ENCODE results near the gene TLE1.

TLE1 gene

DNA sequence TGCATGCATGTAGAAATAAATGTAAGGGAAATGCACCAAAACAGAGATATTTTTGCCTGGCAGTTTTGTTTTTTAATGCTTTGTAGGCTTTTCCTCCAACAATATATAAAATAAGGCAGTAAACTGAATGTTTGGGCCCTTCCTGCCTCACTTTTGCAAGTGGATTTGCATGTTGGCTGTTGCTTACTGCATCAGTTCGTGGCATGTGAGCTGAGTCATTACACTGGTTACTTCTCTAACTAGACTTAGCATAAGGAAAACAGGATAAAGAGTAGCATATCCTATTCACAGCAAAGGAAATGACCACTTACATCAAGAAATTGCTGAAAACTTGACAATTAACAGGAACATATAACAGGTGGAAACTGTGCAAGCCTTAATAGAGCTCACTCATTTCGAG lies 113.4 kb downstream of the TLE1 start:
- Histone ChIP-seq H3K27ac (ENCODE audit: low read depth, low read length) (no peak overlapping the region), H2AFZ (ENCODE audit: low read length, unreplicated experiment) (no peak overlapping the region), H3K36me3 (ENCODE audit: insufficient read depth, low read length) (no peaks in the 10 kb centered on the region), H3K79me2 (ENCODE audit: control insufficient read depth, insufficient read depth, low read length, unreplicated experiment) (no peaks in the 10 kb centered on the region), H3K4me1 (ENCODE audit: control insufficient read depth, insufficient read depth, low read length, unreplicated experiment) (peaks cover 3% of the 10 kb centered on the region), H3K27me3 (ENCODE audit: insufficient read depth, low read length) (no peaks in the 10 kb centered on the region), H3K4me3 (ENCODE audit: low read depth, low read length) (no peak overlapping the region)

DNA sequence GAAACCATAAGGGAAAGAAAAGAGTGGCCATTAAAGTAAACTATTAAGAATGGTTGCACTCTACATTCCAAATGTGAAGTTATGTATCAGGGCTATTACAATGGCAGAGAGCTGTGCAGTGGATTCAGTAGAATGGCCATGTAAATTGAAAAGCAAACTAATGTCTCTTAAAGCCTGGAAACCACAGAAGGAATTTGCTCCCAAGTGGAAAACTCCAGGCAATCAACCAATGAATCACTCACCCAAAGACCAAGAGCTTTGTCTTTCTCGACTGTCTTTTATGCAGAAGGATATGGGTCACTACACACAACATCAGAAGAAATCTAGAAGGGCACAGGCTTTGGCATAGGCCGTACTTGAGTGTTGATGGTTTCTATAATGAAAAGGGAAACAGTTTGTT lies 114.9 kb downstream of the TLE1 start:
- H3K27ac ChIP-seq (ENCODE audit: low read depth, low read length): no peak overlapping the region

DNA sequence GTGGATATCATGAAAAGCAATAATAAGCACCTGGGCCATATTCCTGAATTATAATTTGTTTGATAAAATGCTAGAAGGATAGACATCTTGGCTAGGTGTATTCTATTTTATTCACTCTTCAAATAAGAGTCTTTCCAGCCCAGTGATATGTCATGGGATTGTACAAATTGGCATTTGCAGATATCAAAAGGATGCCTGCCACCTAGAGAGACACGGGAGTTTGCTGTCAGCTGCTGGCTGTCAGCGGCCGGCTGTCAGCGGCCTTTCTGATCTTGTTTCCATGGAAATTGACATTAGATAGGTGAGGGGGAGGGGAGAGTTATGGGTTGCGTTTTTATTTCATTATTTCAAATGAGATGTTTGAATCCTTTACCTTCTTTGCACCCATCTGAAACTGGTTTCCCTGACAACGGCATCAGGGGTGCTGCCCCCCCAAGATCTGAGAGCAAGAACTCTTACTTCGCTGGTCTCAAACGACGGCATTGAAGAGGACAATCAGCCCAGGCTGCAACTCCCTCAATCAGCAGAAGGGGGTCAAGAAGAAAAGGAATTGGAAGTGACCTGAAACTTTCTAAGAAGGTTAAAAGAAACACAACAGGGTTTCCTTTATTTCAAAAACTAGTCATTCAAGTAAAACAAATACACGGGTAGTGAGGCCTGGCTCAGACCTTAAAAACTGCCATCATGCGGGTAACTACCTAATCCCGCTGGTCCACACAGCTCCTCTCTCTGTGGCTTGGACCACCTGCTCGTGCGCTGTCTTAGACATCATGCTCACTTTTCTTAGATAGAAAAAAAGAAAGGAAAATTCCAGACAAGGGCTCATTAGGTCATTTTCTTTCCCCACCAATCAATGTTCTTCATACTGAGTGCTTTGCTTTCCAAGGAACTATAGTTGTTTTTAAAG lies 115.7 kb downstream of the TLE1 start:
- Histone ChIP-seq H3K27ac (ENCODE audit: low read depth, low read length) (no peak overlapping the region), H3K4me3 (ENCODE audit: low read depth, low read length) (no peak overlapping the region), H3K36me3 (ENCODE audit: insufficient read depth, low read length) (no peaks in the 10 kb centered on the region), H2AFZ (ENCODE audit: low read length, unreplicated experiment) (no peak overlapping the region), H3K4me1 (ENCODE audit: control insufficient read depth, insufficient read depth, low read length, unreplicated experiment) (peaks cover 3% of the 10 kb centered on the region), H3K79me2 (ENCODE audit: control insufficient read depth, insufficient read depth, low read length, unreplicated experiment) (no peaks in the 10 kb centered on the region), H3K27me3 (ENCODE audit: insufficient read depth, low read length) (no peaks in the 10 kb centered on the region)

More for the DNA sequence above, 114.9 kb downstream of the TLE1 start:
- Histone ChIP-seq H3K36me3 (ENCODE audit: insufficient read depth, low read length) (no peaks in the 10 kb centered on the region), H3K4me1 (ENCODE audit: control insufficient read depth, insufficient read depth, low read length, unreplicated experiment) (peaks cover 3% of the 10 kb centered on the region), H2AFZ (ENCODE audit: low read length, unreplicated experiment) (no peak overlapping the region), H3K27me3 (ENCODE audit: insufficient read depth, low read length) (no peaks in the 10 kb centered on the region), H3K79me2 (ENCODE audit: control insufficient read depth, insufficient read depth, low read length, unreplicated experiment) (no peaks in the 10 kb centered on the region), H3K4me3 (ENCODE audit: low read depth, low read length) (no peak overlapping the region)

DNA sequence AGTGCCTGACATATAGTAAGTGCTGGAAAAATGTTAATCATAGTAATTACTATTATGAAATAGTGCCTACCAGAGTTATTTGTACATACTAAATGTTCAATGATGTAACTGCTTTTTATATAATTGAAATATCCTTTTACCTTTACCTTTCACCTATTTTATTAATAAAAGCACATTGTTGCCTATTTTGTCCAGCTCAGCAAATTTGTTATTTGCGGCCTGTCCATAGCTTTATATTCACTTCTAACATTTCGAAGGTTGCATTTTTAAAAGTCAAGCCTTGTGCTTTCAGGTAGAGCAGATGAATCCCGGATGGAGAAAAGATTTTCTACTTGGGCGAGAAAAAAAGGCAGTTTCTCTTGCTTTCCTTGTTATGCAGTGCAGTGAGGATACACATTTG lies 119.3 kb downstream of the TLE1 start:
- Histone ChIP-seq H3K36me3 (ENCODE audit: insufficient read depth, low read length) (no peaks in the 10 kb centered on the region), H3K27me3 (ENCODE audit: insufficient read depth, low read length) (no peaks in the 10 kb centered on the region), H2AFZ (ENCODE audit: low read length, unreplicated experiment) (no peak overlapping the region), H3K4me1 (ENCODE audit: control insufficient read depth, insufficient read depth, low read length, unreplicated experiment) (no peaks in the 10 kb centered on the region), H3K79me2 (ENCODE audit: control insufficient read depth, insufficient read depth, low read length, unreplicated experiment) (no peaks in the 10 kb centered on the region), H3K4me3 (ENCODE audit: low read depth, low read length) (no peak overlapping the region), H3K27ac (ENCODE audit: low read depth, low read length) (no peak overlapping the region)

DNA sequence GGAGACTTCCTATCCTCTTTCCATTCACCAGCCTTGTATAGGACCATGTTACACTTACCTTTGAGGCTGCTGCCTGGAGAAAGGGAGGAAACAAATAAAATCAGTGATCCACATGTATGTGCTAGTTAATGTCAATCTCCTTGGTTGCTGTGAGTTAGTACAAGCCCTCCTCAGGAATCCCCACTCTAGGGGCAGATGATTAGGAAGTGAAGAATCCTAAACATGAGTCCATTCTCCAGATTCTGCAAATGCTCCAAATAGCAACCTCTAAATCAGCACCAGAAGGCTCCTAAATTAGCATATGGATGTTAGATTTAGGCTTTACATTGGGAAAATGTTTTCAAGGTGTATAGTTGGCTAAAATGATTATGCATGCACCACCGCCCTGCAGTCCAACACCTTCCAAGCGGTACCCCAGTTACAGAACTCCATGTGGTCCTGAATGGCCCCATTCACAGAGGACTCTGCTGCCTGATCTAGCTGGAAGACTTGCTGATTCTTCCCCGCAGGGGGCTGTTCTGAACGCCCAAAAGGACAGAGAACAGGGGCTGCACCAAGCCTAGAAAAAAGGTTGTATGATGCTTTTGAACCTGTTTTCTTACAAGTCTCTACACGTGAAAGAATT lies 123.2 kb downstream of the TLE1 start:
- Histone ChIP-seq H3K36me3 (ENCODE audit: insufficient read depth, low read length) (no peaks in the 10 kb centered on the region), H3K4me3 (ENCODE audit: low read depth, low read length) (no peak overlapping the region), H2AFZ (ENCODE audit: low read length, unreplicated experiment) (no peak overlapping the region), H3K27ac (ENCODE audit: low read depth, low read length) (no peak overlapping the region), H3K27me3 (ENCODE audit: insufficient read depth, low read length) (no peaks in the 10 kb centered on the region), H3K4me1 (ENCODE audit: control insufficient read depth, insufficient read depth, low read length, unreplicated experiment) (peaks cover 16% of the 10 kb centered on the region), H3K79me2 (ENCODE audit: control insufficient read depth, insufficient read depth, low read length, unreplicated experiment) (no peaks in the 10 kb centered on the region)

DNA sequence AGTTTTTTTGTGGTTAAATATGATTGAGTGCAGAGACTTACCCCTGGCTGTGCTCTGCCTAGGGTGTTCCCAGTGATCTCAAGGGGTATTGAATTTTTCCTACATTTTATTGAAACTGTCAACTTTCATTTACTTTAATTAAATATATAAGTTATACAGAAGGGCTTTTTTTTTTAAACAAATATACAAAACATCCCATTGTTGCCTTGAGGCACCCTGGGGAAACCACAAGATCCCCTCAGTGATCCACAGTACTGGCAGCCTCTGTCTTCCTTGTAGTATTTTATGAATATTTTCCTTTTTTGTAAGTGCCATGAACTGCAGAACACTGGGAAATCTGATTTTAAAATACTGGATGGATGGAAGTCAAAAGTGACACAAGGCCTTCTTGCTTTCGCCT lies 123.7 kb downstream of the TLE1 start:
- Histone ChIP-seq H3K4me1 (ENCODE audit: control insufficient read depth, insufficient read depth, low read length, unreplicated experiment) (peaks cover 16% of the 10 kb centered on the region), H2AFZ (ENCODE audit: low read length, unreplicated experiment) (no peak overlapping the region), H3K79me2 (ENCODE audit: control insufficient read depth, insufficient read depth, low read length, unreplicated experiment) (no peaks in the 10 kb centered on the region), H3K36me3 (ENCODE audit: insufficient read depth, low read length) (no peaks in the 10 kb centered on the region), H3K27ac (ENCODE audit: low read depth, low read length) (no peak overlapping the region), H3K4me3 (ENCODE audit: low read depth, low read length) (no peak overlapping the region), H3K27me3 (ENCODE audit: insufficient read depth, low read length) (no peaks in the 10 kb centered on the region)

DNA sequence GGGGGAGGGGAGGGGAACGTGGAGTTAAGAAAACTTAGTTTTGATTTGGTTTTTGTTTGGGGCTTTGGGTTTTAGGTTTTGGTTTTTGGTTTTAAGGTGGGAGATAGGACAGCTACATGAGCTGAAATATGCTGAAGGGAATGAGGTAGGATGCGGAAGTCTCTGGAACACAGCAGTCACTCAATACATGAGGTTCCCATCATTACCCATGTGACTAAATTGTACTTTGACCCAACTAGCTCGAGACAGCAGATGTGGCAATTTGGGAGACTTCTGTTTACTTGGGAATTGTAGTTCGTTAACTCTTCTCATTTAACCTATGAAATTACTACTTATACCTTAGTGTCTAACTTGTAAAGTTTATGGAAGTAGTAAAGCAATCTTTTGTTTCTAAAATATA lies 124.2 kb downstream of the TLE1 start:
- Histone ChIP-seq H3K27ac (ENCODE audit: low read depth, low read length) (no peak overlapping the region), H3K79me2 (ENCODE audit: control insufficient read depth, insufficient read depth, low read length, unreplicated experiment) (no peaks in the 10 kb centered on the region), H3K36me3 (ENCODE audit: insufficient read depth, low read length) (no peaks in the 10 kb centered on the region)

DNA sequence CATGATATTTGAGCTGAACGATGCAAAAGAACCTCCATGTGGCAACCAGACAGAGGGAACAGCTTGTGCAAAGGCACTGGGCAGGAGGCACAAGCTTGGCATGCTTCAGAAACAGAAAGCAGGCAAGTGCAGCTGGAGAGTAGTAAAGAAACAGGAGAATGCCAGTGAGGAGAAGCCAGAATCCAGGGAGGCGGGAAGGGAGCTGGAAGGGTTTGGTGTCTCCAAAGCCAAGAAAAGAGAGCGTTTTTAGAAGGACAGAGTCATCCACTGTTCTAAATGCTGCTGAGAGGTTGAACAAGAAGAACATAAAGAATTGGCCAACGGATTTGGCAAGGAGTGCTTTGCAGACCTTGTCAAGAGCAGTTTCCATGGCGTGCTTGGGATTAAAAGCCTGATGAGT lies 124.7 kb downstream of the TLE1 start:
- Histone ChIP-seq H2AFZ (ENCODE audit: low read length, unreplicated experiment) (no peak overlapping the region), H3K27me3 (ENCODE audit: insufficient read depth, low read length) (no peaks in the 10 kb centered on the region), H3K79me2 (ENCODE audit: control insufficient read depth, insufficient read depth, low read length, unreplicated experiment) (no peaks in the 10 kb centered on the region), H3K4me1 (ENCODE audit: control insufficient read depth, insufficient read depth, low read length, unreplicated experiment) (peaks cover 26% of the 10 kb centered on the region), H3K4me3 (ENCODE audit: low read depth, low read length) (no peak overlapping the region), H3K27ac (ENCODE audit: low read depth, low read length) (no peak overlapping the region), H3K36me3 (ENCODE audit: insufficient read depth, low read length) (no peaks in the 10 kb centered on the region)

More for the DNA sequence above, 124.2 kb downstream of the TLE1 start:
- Histone ChIP-seq H3K27me3 (ENCODE audit: insufficient read depth, low read length) (no peaks in the 10 kb centered on the region), H2AFZ (ENCODE audit: low read length, unreplicated experiment) (no peak overlapping the region), H3K4me3 (ENCODE audit: low read depth, low read length) (no peak overlapping the region), H3K4me1 (ENCODE audit: control insufficient read depth, insufficient read depth, low read length, unreplicated experiment) (peaks cover 21% of the 10 kb centered on the region)

DNA sequence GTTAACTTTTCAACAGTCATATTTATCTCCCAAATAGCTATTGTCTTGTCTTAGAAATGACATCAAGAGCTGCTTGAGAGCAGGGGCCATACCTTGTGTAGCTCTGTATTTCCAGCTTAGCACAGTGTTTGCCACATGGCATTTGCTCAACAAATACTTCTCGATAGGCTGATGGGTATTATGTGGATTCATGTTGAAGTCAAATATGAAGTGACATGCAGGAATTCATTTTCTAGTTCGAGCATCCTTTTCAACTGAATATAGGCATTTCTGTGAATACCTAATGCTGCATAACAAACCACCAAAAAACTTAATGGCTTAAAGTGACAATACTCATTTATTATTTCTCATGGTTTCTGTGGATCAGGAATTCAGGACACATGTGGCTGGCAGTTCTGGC lies 125.6 kb downstream of the TLE1 start:
- Histone ChIP-seq H3K79me2 (ENCODE audit: control insufficient read depth, insufficient read depth, low read length, unreplicated experiment) (no peaks in the 10 kb centered on the region), H3K4me1 (ENCODE audit: control insufficient read depth, insufficient read depth, low read length, unreplicated experiment) (peaks cover 35% of the 10 kb centered on the region), H3K27ac (ENCODE audit: low read depth, low read length) (no peak overlapping the region), H3K4me3 (ENCODE audit: low read depth, low read length) (no peak overlapping the region), H3K36me3 (ENCODE audit: insufficient read depth, low read length) (no peaks in the 10 kb centered on the region), H2AFZ (ENCODE audit: low read length, unreplicated experiment) (no peak overlapping the region), H3K27me3 (ENCODE audit: insufficient read depth, low read length) (no peaks in the 10 kb centered on the region)

DNA sequence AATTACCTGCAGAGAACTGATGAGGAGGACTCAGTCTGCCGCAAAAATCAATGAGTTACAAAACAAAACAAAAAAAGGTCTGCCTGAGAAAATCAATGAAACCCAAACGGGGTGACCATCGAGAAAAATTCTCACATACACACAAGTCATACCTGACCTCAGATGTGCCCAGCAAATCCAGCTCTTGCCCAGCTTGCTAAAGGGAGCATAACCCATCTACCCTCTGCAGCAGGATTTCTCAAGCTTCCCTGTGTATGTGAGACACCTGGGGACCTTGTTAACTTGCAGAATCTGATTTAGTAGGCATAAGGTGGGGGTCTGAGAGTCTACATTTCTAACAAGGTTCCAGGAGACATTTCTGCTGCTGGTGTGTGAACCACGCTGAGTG lies 126.3 kb downstream of the TLE1 start:
- no peak overlapping the region for H3K27ac ChIP-seq (ENCODE audit: low read depth, low read length)
- H3K36me3 ChIP-seq (ENCODE audit: insufficient read depth, low read length): no peaks in the 10 kb centered on the region
- H3K4me3 ChIP-seq (ENCODE audit: low read depth, low read length): no peak overlapping the region
- H3K4me1 ChIP-seq (ENCODE audit: control insufficient read depth, insufficient read depth, low read length, unreplicated experiment): peaks cover 42% of the 10 kb centered on the region
- H3K27me3 ChIP-seq (ENCODE audit: insufficient read depth, low read length): no peaks in the 10 kb centered on the region
- H2AFZ ChIP-seq (ENCODE audit: low read length, unreplicated experiment): no peak overlapping the region
- H3K79me2 ChIP-seq (ENCODE audit: control insufficient read depth, insufficient read depth, low read length, unreplicated experiment): no peaks in the 10 kb centered on the region

All from ACC112 (cell line).